Large intestine (tissue), 3 donors: ENCODE measurements around the gene ATP11A. TPM values are rescaled to one million over a fixed set of nuclear protein-coding genes. Genes with fewer than 3 reads are reported as not detected.
"Not testable (repeated sequence)": the region's sequence is repeated elsewhere in the genome, so short reads cannot be mapped to it uniquely, and the experiment has no call there.

Source experiments
- DNase-seq, 2 donors: peaks; one replicate each; pipeline versions ENCODE4 v3.0.0 to v3.0.0-alpha.2; 2013
- H3K27ac ChIP-seq: one replicate; pipeline ENCODE4 v1.5.1; 2013; ENCODE audit warnings: low read length
- H3K27me3 ChIP-seq: 2 replicates; pipeline ENCODE4 v1.6.1; 2013; ENCODE audit warnings: low read length; ENCODE audit not compliant: control insufficient read depth, insufficient read depth
- H3K36me3 ChIP-seq: 2 replicates; pipeline ENCODE4 v1.6.1; 2013; ENCODE audit warnings: low read length; ENCODE audit not compliant: control insufficient read depth, insufficient read depth
- H3K4me1 ChIP-seq: one replicate; pipeline ENCODE4 v1.6.1; 2013; ENCODE audit warnings: low read length; ENCODE audit not compliant: control insufficient read depth, insufficient read depth
- H3K4me3 ChIP-seq: one replicate; pipeline ENCODE4 v1.5.1; 2013; ENCODE audit warnings: low read length
- H3K9me3 ChIP-seq: one replicate; pipeline ENCODE4 v1.6.1; 2013; ENCODE audit warnings: mild to moderate bottlenecking, low read depth, low read length, moderate library complexity; ENCODE audit not compliant: control insufficient read depth
- WGBS: methylation state at CpG from one replicate; pipeline ENCODE4 v1.1.5; 2013; ENCODE audit warnings: low lambda C conversion rate; ENCODE audit not compliant: insufficient coverage; 5-methylcytosine and 5-hydroxymethylcytosine counted together
- polyA plus RNA-seq: library from polyadenylated mRNA; unstranded; fragments of 120-200 nt; gene quantifications from one replicate; pipeline ENCODE4 v1.2.1, GENCODE V29; 2013

Gene ATP11A
- polyA plus RNA-seq, 1 donor: 95.6 TPM

- H3K4me1 ChIP-seq: peaks cover 13% of the 10 kb centered on the region
- H3K27me3 ChIP-seq: no peaks in the 10 kb centered on the region
- H3K4me3 ChIP-seq: no peak overlapping the region
- H3K27ac ChIP-seq: peak overlapping the region; percentile 77
- DNase-seq: peak; percentile 55 to 84
- WGBS: 73% methylated on average over 2 of the region's 10 CpGs
- no peaks in the 10 kb centered on the region for H3K36me3 ChIP-seq
- H3K9me3 ChIP-seq: peaks cover 5% of the 10 kb centered on the region
Observed at GRCh38 chr13:112669881-112670499, 19.8 kb upstream of the ATP11A start.

- Histone ChIP-seq H3K27ac (peak overlapping the region; percentile 77), H3K36me3 (no peaks in the 10 kb centered on the region), H3K9me3 (peaks cover 2% of the 10 kb centered on the region), H3K4me3 (no peak overlapping the region), H3K27me3 (no peaks in the 10 kb centered on the region), H3K4me1 (peaks cover 13% of the 10 kb centered on the region)
- no CpG with 5 or more reads among the region's 9 CpGs for WGBS
- DNase-seq: no peak
Observed at GRCh38 chr13:112670864-112671263, 19.0 kb upstream of the ATP11A start.

DNA sequence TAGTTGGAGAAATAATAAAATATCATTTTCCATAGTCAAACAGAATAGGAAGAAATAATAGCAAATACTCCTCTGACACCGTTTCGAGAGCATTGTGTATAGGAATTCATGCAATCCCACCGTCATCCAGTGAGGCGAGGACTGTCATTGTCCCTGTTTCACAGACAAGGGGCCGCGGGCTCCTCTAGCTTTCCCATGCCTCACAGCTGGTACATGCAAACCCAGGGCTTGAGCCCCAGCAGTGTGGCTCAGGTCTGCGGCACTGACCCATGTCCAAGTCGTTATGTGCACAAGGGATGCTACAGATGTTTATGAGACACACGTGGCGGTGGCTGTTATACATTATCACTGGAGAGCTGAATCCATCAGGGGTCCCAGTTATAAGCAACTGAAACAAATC lies 18.5 kb upstream of the ATP11A start:
- Histone ChIP-seq H3K4me3 (no peak overlapping the region), H3K4me1 (peaks cover 13% of the 10 kb centered on the region), H3K36me3 (no peaks in the 10 kb centered on the region), H3K27ac (no peak overlapping the region), H3K27me3 (no peaks in the 10 kb centered on the region), H3K9me3 (no peaks in the 10 kb centered on the region)
- 100% methylated on average over 2 of the region's 10 CpGs for WGBS
- DNase-seq: no peak

- Histone ChIP-seq H3K27me3 (no peaks in the 10 kb centered on the region), H3K9me3 (no peaks in the 10 kb centered on the region), H3K36me3 (no peaks in the 10 kb centered on the region), H3K4me3 (no peak overlapping the region), H3K27ac (no peak overlapping the region), H3K4me1 (peaks cover 13% of the 10 kb centered on the region)
- WGBS: 92% methylated on average over 1 of the region's 8 CpGs
- DNase-seq: no peak
Observed at GRCh38 chr13:112672651-112673284, 17.1 kb upstream of the ATP11A start.

- Histone ChIP-seq H3K9me3 (peaks cover 13% of the 10 kb centered on the region), H3K27me3 (no peaks in the 10 kb centered on the region), H3K36me3 (no peaks in the 10 kb centered on the region), H3K27ac (peak overlapping the region; percentile 60), H3K4me3 (no peak overlapping the region), H3K4me1 (peaks cover 13% of the 10 kb centered on the region)
- 55% methylated on average over 2 of the region's 15 CpGs for whole genome bisulfite sequencing
- DNase-seq: peak; percentile 71 to 77
Observed at GRCh38 chr13:112674412-112675365, 15.1 kb upstream of the ATP11A start.

DNA sequence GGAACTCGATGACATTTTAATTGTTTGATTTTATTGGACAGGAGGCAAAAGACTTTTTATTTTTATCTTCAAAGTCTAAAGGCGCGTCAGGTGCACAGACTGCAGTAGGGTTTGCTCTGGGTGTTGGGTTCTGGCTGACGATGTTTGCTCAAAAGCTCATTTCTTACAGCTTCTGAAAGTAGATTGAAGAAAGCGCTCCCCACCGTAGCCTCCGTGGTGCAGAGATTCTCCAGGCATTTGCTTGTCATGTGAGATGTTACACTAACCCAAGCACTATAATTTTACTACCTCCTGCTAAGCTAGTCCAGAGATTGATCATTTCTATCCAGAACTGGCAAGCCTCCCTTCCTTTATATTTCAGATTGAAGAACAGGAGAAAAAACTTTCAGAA lies 14.5 kb upstream of the ATP11A start:
- no peak overlapping the region for H3K4me3 ChIP-seq
- DNase-seq: peak in 1 of 2 donors; percentile 50
- no peaks in the 10 kb centered on the region for H3K36me3 ChIP-seq
- no peaks in the 10 kb centered on the region for H3K27me3 ChIP-seq
- peaks cover 13% of the 10 kb centered on the region for H3K4me1 ChIP-seq
- peaks cover 13% of the 10 kb centered on the region for H3K9me3 ChIP-seq
- H3K27ac ChIP-seq: peak overlapping the region; percentile 60
- WGBS: no CpG with 5 or more reads among the region's 7 CpGs

GRCh38 chr13:112677421-112677962 lies 12.3 kb upstream of the ATP11A start:
- 100% methylated on average over 3 of the region's 9 CpGs for WGBS
- peaks cover 13% of the 10 kb centered on the region for H3K9me3 ChIP-seq

DNA sequence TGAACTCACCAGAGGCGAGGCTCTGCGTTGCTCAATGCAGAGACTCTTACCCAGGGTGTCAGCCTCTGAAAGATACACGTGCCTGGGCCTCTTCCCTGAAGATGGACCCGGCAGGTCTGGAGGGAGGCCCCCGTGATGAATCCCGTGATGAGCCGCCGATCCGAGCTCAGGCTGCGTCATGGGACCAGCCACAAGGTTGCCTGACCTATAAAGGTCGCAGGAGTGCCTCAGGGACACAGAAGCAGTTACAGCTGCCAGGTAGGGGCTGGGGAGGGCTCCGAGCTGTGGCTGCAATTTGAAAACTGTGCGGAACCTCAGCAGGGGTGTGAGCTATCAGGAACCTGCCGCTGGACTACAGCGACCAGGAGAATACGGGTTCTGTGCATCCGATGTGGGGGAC lies 10.5 kb upstream of the ATP11A start:
- Histone ChIP-seq H3K4me1 (peaks cover 4% of the 10 kb centered on the region), H3K9me3 (peaks cover 13% of the 10 kb centered on the region), H3K4me3 (no peak overlapping the region), H3K27me3 (no peaks in the 10 kb centered on the region), H3K27ac (no peak overlapping the region), H3K36me3 (no peaks in the 10 kb centered on the region)
- no CpG with 5 or more reads among the region's 17 CpGs for WGBS
- no peak for DNase-seq

More at GRCh38 chr13:112677421-112677962, 12.3 kb upstream of the ATP11A start:
- H3K27me3 ChIP-seq, DNase-seq, H3K36me3 ChIP-seq, H3K4me3 ChIP-seq, H3K27ac ChIP-seq: not testable (repeated sequence)
- H3K4me1 ChIP-seq: peaks cover 13% of the 10 kb centered on the region

DNA sequence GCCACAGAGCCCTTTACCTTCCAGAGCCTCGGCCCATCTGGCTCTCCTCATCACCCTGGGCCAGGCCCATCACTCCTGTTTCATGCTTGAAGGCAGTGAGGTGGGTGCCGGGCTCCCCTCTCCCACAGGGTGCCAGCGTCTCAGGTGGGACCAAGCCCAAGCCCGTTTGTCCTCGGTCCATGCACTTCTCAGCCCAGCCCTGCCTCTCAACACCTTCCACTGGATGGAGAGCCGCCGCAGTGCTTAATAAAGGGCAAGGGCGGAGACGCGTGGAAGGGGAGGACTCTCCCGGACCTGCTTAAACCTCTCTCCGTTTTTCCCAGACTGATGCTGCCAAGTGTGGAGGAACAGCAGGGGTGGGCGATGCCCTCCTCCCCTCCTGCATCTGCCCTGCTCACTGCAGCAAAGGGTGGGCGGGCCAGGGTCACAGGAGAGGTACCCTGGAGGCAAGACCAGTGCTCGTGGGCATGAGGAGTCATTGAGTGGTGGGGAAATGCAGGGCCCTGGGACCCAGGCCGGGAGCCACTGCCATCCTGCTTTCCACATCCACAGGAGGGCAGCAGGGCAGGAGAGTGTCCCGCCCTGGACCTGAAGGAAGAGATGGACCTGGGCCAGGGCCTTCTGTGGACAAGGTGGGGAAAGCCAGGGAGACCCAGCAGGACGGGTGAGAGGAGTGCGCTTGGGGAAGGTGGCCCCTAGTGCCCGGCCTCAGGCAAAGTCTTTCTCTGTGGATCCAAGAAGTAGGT lies 9.7 kb upstream of the ATP11A start:
- H3K27me3 ChIP-seq: no peaks in the 10 kb centered on the region
- no peak overlapping the region for H3K27ac ChIP-seq
- H3K9me3 ChIP-seq: peaks cover 13% of the 10 kb centered on the region
- peaks cover 5% of the 10 kb centered on the region for H3K4me1 ChIP-seq
- no peak for DNase-seq
- no peak overlapping the region for H3K4me3 ChIP-seq
- no CpG with 5 or more reads among the region's 20 CpGs for WGBS
- no peaks in the 10 kb centered on the region for H3K36me3 ChIP-seq
